ENCODE measurements around the gene FGF21.

FGF21 gene, protein sequence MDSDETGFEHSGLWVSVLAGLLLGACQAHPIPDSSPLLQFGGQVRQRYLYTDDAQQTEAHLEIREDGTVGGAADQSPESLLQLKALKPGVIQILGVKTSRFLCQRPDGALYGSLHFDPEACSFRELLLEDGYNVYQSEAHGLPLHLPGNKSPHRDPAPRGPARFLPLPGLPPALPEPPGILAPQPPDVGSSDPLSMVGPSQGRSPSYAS

DNA sequence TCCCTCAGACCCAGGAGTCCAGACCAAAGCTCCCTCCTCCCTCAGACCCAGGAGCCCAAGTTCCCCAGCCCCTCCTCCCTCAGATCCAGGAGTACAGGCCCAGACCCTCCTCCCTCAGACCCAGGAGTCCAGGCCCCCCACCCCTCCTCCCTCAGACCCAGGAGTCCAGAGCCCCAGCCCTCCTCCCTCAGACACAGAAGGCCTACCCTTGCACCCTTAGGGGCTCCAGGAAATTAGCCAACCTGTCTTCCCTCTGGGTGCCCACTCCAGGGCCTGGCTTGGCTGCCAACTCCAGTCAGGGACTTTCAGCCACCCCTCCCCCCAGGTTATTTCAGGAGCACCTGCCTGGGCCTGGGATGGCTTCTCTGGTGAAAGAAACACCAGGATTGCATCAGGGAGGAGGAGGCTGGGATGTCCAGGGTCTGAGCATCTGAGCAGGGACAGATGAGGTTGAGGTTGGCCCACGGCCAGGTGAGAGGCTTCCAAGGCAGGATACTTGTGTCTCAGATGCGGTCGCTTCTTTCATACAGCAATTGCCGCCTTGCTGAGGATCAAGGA is at the start of gene FGF21:
Gene FGF21 (plus strand): TSS at position 441 of the 558 bp plus-strand sequence. CDS start 713 bp downstream, outside the sequence.
- DNase-seq (ENCODE audit: low read depth) = no peak

DNA sequence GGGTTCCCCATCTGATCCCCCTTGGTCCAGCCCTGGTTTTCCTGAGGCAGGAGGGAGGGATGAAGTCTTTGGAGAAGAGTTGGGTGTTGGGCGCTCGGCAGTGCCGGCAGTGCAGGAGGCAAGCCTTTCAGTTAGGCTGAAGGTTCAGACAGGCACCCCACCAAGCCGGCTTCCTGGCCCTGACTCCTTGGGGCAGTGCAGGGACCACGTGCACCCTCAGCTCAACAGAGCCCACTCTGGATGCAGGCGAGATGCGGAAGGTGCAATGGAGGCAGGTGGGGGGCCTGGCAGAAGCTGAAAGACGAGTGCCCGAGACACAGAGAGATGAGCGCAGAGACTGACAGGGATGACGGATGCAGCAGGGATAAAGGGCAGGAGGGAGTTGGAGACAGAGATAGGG is 46.9 kb upstream of the FGF21 start:
- no peak overlapping the region for H3K4me3 ChIP-seq (ENCODE audit: low read depth, low read length)
- no peak for DNase-seq (ENCODE audit: low read depth)
- TF ChIP-seq, protein P1, sequence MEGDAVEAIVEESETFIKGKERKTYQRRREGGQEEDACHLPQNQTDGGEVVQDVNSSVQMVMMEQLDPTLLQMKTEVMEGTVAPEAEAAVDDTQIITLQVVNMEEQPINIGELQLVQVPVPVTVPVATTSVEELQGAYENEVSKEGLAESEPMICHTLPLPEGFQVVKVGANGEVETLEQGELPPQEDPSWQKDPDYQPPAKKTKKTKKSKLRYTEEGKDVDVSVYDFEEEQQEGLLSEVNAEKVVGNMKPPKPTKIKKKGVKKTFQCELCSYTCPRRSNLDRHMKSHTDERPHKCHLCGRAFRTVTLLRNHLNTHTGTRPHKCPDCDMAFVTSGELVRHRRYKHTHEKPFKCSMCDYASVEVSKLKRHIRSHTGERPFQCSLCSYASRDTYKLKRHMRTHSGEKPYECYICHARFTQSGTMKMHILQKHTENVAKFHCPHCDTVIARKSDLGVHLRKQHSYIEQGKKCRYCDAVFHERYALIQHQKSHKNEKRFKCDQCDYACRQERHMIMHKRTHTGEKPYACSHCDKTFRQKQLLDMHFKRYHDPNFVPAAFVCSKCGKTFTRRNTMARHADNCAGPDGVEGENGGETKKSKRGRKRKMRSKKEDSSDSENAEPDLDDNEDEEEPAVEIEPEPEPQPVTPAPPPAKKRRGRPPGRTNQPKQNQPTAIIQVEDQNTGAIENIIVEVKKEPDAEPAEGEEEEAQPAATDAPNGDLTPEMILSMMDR (IDR thresholded peaks at IDR 0.05; ENCODE audit: low read depth, low read length, missing control alignments) = no peak

More for the DNA sequence above, at the start of gene FGF21:
- H3K4me3 ChIP-seq (ENCODE audit: low read depth, low read length) = no peak within 1 kb of the TSS
- TF ChIP-seq, protein P1 (IDR thresholded peaks at IDR 0.05; ENCODE audit: low read depth, low read length, missing control alignments) = no peak

DNA sequence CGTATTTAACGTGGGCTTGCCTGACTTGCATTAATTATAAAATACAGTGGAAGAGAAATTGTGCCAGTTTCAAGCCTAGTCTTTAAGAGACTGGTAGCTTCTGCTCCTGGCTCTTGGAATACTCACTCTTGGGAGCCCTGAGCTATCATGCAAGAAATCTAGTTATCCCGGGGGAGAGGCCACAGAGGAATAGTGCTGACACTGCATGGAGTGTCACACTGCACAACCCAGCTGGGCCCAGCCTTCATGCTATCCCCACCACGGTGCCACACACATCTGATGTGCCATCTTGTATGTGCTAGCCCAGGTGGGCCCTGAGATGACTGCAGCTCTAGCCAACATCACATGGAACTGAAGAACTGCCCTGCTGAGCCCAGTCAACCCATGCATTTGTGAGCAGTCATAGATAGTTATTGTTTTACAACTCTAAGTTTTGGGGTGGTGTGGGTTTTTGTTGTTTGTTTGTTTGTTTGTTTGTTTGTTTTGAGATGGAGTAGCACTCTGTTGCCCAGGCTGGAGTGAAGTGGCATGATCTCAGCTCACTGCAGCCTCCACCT is 44.1 kb upstream of the FGF21 start:
- no peak overlapping the region for H3K4me3 ChIP-seq (ENCODE audit: low read depth, low read length)
- DNase-seq (ENCODE audit: low read depth) = no peak
- TF ChIP-seq, protein P1 (IDR thresholded peaks at IDR 0.05; ENCODE audit: low read depth, low read length, missing control alignments) = no peak

DNA sequence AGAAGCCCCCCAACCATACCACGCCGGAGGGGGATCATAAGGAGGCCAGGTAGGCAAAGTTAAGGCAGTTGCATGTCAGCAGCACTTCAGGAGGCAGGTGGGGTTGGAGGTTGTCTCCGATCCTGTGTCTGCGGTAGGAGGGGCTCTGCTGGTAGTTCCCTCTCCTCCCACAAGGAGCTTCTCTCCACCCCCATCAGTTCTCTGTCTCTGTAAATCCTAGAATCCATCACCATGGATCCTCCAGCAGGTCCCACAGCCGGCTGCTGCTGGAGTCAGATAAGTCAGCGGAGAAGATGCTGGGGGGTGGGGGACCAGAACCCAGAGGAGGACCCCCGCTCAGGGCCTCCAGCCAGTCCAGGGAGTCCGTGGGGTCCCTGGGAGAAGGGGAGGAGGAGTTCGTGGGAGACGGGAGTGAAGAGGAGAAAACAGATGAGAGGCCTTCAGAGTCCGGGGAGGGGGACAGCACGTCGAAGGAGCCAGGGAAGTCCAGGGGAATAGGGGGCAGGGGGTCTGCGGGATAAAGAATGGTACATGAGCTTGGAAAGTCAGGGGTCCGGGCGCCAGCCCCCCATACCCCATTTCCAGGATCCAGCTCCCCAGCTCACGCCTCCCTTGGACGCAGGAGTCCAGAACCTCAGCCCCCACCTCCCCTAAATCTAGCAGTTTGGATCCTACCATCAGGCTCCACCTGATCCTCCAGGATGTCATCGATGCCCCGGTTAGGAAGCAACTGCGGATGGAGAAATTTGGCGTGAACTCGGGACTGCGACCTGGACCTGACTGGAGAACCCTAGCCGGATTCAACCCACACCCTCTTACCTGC is 42.1 kb upstream of the FGF21 start:
- TF ChIP-seq, protein P1 (IDR thresholded peaks at IDR 0.05; ENCODE audit: low read depth, low read length, missing control alignments) = peak; percentile 37
- DNase-seq (ENCODE audit: low read depth) = no peak
- peak overlapping the region; percentile 68 for H3K4me3 ChIP-seq (ENCODE audit: low read depth, low read length)

DNA sequence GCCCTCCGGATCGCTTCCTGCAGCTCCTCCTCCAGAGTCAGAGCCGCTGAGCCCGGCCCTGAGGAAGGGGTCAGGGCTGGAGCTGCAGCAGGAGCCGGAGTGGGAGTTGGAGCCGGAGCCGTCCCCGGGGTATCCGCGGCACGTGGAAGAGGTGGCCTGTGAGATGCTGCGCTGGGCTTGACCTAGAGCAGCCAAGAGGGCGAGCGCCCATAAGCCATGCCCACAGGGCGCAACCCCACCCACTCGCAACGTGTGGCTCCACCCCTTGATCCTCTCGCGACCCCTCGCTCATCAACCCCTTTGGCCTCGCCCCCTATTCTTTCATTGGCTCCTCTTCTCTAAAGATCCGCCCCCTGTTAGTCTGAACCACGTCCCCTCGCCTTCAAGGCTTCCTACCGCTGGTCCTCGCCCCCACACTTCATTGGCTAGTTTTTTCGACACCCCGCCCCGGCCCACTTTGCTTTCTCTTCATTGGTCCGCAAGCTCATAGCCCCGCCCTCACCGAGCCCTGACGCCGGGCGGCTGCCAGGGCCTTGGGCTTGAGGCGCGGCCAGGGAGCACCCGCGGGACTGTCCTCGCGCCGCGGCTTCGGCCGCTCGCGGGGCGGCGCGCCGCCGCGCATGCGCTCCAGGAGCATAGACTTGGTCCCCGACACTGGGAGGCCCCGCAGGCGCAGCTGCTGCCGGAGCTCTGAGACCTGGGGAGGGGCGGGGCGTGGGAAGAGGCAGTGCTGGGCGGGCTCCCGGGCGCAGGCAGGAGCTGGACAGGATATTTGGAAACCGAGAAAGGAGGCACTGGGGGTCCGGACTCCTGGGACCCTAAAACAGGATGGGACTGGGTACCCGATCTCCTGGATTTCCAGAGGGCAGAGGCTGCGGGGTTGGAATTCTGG is 41.2 kb upstream of the FGF21 start:
- H3K4me3 ChIP-seq (ENCODE audit: low read depth, low read length) = peak overlapping the region; percentile 81
- DNase-seq (ENCODE audit: low read depth) = peak; percentile 97
- TF ChIP-seq, protein P1 (IDR thresholded peaks at IDR 0.05; ENCODE audit: low read depth, low read length, missing control alignments) = no peak

Data from GM12864 (cell line).